HG02678 (cell line): ENCODE results near the gene ADGRD2.

Experiments used
- ATAC-seq: cut with Tn5 transposase; IDR thresholded peaks from one replicate; pipeline ENCODE4 v1.9.1; 2021; ENCODE audit warnings: mild to moderate bottlenecking, moderate library complexity; ENCODE audit not compliant: unreplicated experiment

ADGRD2 gene

DNA sequence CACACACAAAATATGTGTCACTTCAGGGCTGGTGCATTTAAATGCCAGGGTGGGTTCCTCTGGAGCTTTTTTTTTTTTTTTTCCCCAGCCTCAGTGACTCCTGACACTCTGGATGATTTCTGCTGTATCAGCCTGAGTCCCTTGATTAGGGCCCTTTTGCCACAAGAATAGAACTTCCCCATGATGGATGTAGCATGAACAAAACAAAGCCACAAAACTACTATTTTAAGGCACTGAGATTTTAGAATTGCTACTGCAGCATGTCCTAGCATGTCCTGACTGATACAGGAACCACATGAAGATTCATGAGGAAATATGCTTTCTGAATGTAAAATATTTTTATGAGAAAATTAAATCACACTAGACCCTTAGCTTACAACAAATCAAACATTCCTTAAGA is 13.9 kb upstream of the ADGRD2 start:
- ATAC-seq: no peak

- no peak for ATAC-seq
Measured at GRCh38 chr9:124437086-124437485, 13.2 kb upstream of the ADGRD2 start.

DNA sequence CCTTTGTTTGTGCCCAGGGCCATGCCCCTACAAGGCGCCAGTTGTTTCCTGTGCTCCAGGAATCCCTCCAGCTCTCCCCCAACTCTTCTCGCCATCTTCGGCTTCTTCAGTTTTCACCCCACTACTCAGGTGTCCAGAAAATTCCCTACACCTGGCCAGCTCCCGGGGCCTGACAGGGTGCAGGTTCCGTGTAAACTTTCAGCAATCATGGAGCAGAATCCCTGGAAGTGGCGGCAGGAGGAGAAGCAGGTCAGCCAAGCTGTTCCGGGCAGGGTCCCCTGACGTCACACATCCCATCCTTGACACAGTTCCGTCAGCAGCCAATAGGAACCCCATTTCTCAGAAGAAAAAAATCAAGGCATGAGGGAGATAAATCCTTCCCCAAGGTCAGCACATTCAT is 12.2 kb upstream of the ADGRD2 start:
- no peak for ATAC-seq

DNA sequence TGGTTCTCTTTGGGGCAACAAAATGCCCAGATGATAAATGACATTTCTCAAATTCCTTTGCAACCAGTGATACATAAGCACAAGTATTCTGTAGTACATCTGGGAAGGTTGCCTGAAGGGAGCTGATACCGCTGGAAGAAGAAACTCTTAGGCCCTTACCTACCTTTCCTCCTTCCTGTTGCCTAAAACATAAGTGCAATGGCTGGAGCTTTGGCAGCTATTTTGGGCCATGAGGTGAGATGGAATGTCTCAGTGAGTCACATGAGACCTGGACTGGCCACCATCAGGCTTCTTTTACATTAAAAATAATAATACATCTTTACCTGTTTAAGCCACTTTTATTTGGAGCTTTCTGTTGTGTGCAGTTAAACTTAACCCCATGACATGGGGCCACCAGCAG is 11.2 kb upstream of the ADGRD2 start:
- ATAC-seq: no peak

DNA sequence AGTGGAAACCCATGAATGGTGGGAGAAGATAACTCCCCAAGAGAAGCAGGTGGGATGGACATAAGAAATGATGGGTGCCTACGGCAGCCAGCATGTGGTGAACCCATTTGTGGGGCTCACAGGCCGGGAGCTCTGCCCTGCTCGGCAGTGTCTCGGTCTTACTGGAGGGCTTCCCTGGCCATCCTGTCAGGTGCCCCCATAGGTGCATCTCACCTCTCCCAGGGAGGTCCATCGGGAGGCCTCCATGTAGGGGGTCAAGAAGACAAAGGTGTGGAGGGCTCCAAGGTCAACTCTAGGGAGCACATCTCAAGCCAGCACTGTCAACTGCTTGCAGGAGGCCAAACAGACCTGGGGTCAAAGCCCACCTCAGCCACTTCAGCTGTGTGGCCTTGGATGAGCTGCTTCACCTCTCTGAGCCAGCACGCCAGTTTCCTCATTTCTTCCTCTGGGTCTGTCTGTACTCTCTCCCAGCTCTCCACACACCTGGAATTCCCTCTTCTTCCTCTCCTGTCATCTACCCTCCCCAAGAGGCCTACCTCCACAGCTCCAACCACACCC is 10.5 kb upstream of the ADGRD2 start:
- no peak for ATAC-seq

GRCh38 chr9:124440786-124441185 is 9.5 kb upstream of the ADGRD2 start:
- no peak for ATAC-seq

DNA sequence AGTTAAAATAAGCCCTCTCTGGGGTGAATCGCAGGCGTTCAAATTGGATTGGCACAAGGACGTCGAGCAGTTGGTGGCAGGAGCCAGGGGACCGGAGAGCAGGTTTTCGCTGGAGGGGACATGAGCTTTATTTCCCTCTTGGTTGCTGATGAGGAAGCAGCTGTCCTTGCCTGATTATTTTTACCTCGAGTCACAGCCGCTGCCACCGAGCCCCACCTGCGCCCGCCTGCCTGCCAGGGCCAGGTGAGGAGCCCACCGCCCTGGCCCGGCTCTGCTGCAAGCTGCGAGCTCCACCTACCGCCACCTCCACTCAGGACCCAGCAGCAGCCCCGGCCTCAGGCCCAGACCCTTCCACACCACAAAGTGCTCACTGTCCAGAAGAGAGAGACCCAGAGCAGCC is 9.0 kb upstream of the ADGRD2 start:
- no peak for ATAC-seq

- no peak for ATAC-seq
Measured at GRCh38 chr9:124442379-124442778, 7.9 kb upstream of the ADGRD2 start.

GRCh38 chr9:124442826-124443225 is 7.4 kb upstream of the ADGRD2 start:
- no peak for ATAC-seq

- ATAC-seq: no peak
Measured at GRCh38 chr9:124443625-124444024, 6.6 kb upstream of the ADGRD2 start.

GRCh38 chr9:124444166-124444565 is 6.1 kb upstream of the ADGRD2 start:
- no peak for ATAC-seq

DNA sequence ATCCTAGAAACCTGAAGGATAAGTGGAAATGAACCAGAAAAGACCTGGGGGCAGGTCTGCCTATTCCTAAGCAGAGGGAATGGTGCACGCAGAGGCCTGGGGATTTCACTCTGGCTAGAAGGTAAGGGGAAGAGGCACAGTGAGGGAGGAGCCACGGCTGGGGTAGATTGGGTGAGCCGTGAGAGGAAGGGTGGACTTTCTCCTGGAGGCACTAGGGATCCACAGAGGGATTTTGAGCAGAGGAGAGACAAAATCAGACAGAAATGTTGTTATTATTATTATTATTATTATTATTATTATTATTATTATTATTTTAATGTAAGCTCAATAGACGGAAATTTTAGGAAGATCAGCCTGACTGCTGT is 3.0 kb upstream of the ADGRD2 start:
- ATAC-seq: no peak

DNA sequence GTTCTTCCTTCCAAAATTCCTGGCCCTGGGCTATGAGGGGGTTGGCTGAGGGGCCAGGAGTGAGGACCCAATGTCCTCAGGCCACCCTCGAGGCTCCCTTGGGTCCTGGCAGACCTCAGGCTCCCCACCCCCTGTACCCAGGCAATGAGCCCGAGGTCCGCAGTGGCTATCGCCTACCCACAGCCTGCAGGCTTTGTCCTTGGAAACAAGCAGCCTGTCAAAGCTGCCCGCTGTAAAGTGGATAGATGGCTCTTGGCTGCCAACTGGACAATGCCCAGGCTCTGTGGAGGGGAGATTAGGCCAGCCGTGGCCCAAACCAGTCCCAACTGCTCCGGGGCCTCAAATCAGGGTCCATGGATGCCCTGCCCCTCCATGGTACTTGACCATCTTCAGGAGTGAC is 2.2 kb upstream of the ADGRD2 start:
- no peak for ATAC-seq

DNA sequence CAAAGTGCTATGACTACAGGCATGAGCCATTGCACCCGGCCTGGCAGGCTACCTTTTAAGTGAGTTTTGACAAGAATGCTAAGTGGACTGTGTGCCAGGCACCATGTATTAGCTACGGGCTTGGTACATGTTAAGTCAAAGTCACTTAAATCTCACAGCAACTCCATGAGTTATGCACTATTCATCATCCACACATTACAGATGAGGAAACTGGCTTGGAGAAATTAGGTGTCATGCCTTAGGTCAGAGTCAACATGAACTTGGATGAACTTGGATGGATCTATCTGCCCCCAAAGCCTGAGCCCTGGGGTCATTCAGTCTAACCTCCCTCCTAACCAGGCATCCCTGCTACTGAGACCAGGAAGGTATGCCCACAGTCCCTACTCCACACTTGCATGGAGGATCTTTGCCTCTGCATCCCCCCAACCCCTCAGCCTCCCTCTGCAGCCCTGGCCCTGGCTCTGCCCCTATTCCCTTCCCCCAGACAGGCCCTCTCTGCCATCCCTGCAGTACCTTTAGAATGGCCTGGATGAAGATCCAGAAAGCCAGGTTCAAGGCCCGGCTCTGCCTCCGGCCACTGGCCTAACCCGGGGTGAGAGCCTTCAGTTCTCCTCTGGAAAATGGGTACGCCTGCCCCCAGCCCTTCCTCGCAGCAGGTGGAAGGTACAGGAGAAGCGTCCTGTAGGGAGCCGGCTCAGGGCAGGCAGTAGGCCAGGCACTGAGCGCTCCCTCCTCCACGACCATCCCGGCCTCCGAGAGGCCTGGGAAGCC is 685 bp upstream of the ADGRD2 start:
- no peak for ATAC-seq

GRCh38 chr9:124450931-124451661 is 845 bp downstream of the ADGRD2 start:
- ATAC-seq: no peak

GRCh38 chr9:124452326-124452725 is 2.1 kb downstream of the ADGRD2 start:
- no peak for ATAC-seq

GRCh38 chr9:124452841-124453585 is 2.8 kb downstream of the ADGRD2 start:
- no peak for ATAC-seq

DNA sequence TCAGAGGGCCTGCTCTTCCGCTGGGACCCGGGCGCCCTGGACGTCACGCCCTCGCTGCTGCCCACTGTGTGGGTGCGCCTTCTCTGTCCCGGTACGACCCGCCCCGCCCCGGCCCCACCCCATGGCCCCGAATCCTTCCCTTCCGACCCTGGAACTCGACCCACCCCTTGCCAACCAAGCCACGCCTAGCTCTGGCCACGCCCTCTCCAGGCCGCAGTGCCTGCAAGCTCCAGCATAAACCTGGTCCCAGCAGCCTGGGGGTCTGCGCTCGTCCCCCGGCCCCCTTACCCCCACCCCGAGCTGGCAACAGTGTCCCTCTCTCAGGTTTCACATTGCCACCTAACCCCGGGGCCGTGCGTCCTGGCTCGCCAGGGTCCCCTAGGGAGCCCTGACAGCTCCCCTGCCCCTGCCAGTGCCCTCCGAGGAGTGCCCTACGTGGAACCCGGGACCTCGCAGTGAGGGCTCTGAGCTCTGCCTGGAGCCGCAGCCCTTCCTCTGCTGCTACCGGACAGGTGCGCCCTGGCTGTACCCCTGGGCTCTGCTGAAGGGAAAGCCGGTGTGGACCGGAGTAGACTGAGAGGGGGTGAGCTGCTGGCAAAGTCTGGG is 3.4 kb downstream of the ADGRD2 start:
- ATAC-seq: no peak

GRCh38 chr9:124454296-124454695 is 4.0 kb downstream of the ADGRD2 start:
- ATAC-seq: no peak

DNA sequence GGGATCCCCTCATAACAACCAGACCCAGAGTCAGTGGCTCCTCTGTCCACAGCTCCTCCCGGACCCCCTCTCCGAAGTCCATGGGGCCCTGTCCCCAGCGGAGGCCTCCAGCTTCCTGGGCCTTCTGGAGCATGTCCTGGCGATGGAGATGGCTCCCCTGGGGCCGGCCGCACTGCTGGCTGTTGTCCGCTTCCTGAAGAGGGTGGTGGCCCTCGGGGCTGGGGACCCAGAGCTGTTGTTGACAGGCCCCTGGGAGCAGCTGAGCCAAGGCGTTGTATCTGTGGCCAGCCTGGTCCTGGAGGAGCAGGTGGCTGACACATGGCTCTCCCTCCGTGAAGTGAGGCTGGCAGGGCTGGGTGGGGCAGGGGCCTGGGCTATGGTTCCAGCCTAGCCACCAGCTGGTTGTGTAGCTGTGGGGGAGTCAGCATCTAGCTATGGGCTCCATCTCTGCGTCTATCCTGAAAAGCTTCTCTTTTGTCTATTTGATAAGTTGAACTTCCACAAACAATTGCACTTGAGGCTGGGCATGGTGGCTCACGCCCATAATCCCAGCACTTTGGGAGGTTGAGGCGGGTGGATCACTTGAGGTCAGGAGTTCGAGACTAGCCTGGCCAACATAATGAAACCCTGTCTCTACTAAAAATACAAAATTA is 4.7 kb downstream of the ADGRD2 start:
- no peak for ATAC-seq

- ATAC-seq: no peak
Measured at GRCh38 chr9:124455820-124456219, 5.6 kb downstream of the ADGRD2 start.
